CD4-positive, alpha-beta T cell (primary cell): ENCODE data around the gene TEAD3. TPM values are rescaled to one million over a fixed set of nuclear protein-coding genes. Genes with fewer than 3 reads are reported as not detected.
A peak's percentile ranks its signal among the peaks of the same experiment; 100 is the strongest.

Experiments
- ATAC-seq: fragments of 200-7000 bp; cut with Tn5 transposase; one replicate; pipeline ENCODE4 v1.10.0; 2022; ENCODE audit warnings: mild to moderate bottlenecking; ENCODE audit not compliant: poor library complexity
- CTCF ChIA-PET: fragments of 350-600 bp; sonication (Branson Sonifier 250); formaldehyde crosslinking; loops from one replicate; lab custom pipeline; 2021; ENCODE audit warnings: antibody characterized with exemption, inconsistent platforms; lab: Charles Lee
- POLR2A ChIA-PET: fragments of 350-600 bp; sonication (Branson Sonifier 250); formaldehyde crosslinking; loops from one replicate; lab custom pipeline; 2021; ENCODE audit warnings: antibody characterized with exemption, inconsistent platforms; lab: Charles Lee
- DNase-seq, 14 experiments: peaks; one replicate each; pipeline ENCODE4 v3.0.0-alpha.2; 2013 to 2020; ENCODE audit warnings: mixed read lengths in 2 of 14
- H3K27ac ChIP-seq, 2 donors: one replicate each; pipeline versions ENCODE4 v1.5.1 to v1.7.0; 2013; ENCODE audit warnings: low read length in 2 of 2, low read depth in 1 of 2, mild to moderate bottlenecking in 1 of 2
- H3K27me3 ChIP-seq, 2 experiments: 1 replicate in 1 of 2; 2 replicates in 1 of 2; pipeline versions ENCODE4 v1.6.1 to v1.7.0; 2013; ENCODE audit warnings: low read length in 2 of 2, control low read depth in 1 of 2, mild to moderate bottlenecking in 1 of 2, moderate library complexity in 1 of 2; ENCODE audit not compliant: insufficient read depth in 2 of 2, control insufficient read depth in 1 of 2
- H3K36me3 ChIP-seq: one replicate; pipeline ENCODE4 v1.6.1; 2013; ENCODE audit warnings: low read length, control low read depth; ENCODE audit not compliant: insufficient read depth
- H3K4me1 ChIP-seq: one replicate; pipeline ENCODE4 v1.6.1; 2013; ENCODE audit warnings: low read length, control low read depth; ENCODE audit not compliant: insufficient read depth
- H3K4me3 ChIP-seq: one replicate; pipeline ENCODE4 v1.5.1; 2013; ENCODE audit warnings: mild to moderate bottlenecking, low read length, moderate library complexity
- H3K9me3 ChIP-seq, 2 experiments: 1 replicate in 1 of 2; 2 replicates in 1 of 2; pipeline versions ENCODE4 v1.6.1 to v1.7.0; 2013; ENCODE audit warnings: low read length in 2 of 2, mild to moderate bottlenecking in 2 of 2, control low read depth in 1 of 2, moderate library complexity in 1 of 2; ENCODE audit not compliant: control insufficient read depth in 1 of 2, insufficient read depth in 1 of 2
- H3K27ac Mint-ChIP-seq: one replicate; pipeline ENCODE4 v1.8.0; 2020; ENCODE audit warnings: mixed read lengths
- H3K27me3 Mint-ChIP-seq: one replicate; pipeline ENCODE4 v1.8.0; 2021; ENCODE audit warnings: mixed read lengths
- H3K36me3 Mint-ChIP-seq: one replicate; pipeline ENCODE4 v1.8.0; 2021; ENCODE audit warnings: low read depth, mixed read lengths
- H3K4me1 Mint-ChIP-seq: one replicate; pipeline ENCODE4 v1.8.0; 2021; ENCODE audit warnings: low read depth, mixed read lengths
- H3K4me3 Mint-ChIP-seq: one replicate; pipeline ENCODE4 v1.8.0; 2020; ENCODE audit warnings: mild to moderate bottlenecking, mixed read lengths
- H3K9me3 Mint-ChIP-seq: one replicate; pipeline ENCODE4 v1.8.0; 2020; ENCODE audit warnings: mixed read lengths
- intact Hi-C, 2 experiments: fragments of 100-400 bp; cut with DNase I in 1 of 2; cut with micrococcal nuclease in 1 of 2; formaldehyde crosslinking; loops; one replicate each; pipeline versions ENCODE4 v1.15.1 to v1.9.0; 2023 to 2025; cut with DNase I, micrococcal nuclease
- total RNA-seq, 174 experiments: library from RNA in 2 of 174; stranded (reverse) in 2 of 174; gene quantifications; one replicate each; pipeline ENCODE4 v1.2.3 and lab custom pipeline; 2021 to 2026
- TF ChIP-seq, protein P1 (sequence below): fragments of 200-600 bp; IDR thresholded peaks from one replicate; pipeline ENCODE4 v1.8.0; 2022; ENCODE audit warnings: antibody characterized with exemption, mild to moderate bottlenecking

Gene TEAD3
- total RNA-seq, 2 experiments from 2014 or later, result 0.11 TPM; not detected in 1

- ATAC-seq (no peak), DNase-seq (no peak)
- H3K4me3 ChIP-seq, result no peak overlapping the region
- intact Hi-C loops, result loop anchor here in 1 of 2 experiments (5.0 kb wide), 1 partner anchor 267 kb away; the partner anchor contains the start of gene ARMC12
- peaks cover 58% of the 10 kb centered on the region for H3K36me3 ChIP-seq
- Mint-ChIP-seq H3K4me1 (peaks cover 42% of the 10 kb centered on the region), H3K27ac (peak overlapping the region; percentile 100), H3K4me3 (peak overlapping the region; percentile 99), H3K36me3 (peaks cover 51% of the 10 kb centered on the region), H3K27me3 (no peaks in the 10 kb centered on the region), H3K9me3 (no peaks in the 10 kb centered on the region)
- TF ChIP-seq, protein P1, sequence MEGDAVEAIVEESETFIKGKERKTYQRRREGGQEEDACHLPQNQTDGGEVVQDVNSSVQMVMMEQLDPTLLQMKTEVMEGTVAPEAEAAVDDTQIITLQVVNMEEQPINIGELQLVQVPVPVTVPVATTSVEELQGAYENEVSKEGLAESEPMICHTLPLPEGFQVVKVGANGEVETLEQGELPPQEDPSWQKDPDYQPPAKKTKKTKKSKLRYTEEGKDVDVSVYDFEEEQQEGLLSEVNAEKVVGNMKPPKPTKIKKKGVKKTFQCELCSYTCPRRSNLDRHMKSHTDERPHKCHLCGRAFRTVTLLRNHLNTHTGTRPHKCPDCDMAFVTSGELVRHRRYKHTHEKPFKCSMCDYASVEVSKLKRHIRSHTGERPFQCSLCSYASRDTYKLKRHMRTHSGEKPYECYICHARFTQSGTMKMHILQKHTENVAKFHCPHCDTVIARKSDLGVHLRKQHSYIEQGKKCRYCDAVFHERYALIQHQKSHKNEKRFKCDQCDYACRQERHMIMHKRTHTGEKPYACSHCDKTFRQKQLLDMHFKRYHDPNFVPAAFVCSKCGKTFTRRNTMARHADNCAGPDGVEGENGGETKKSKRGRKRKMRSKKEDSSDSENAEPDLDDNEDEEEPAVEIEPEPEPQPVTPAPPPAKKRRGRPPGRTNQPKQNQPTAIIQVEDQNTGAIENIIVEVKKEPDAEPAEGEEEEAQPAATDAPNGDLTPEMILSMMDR, result no peak
- no peaks in the 10 kb centered on the region for H3K9me3 ChIP-seq
- CTCF ChIA-PET, result interaction anchor here (0.5 to 1.3 kb wide), 2 partner anchors 21 to 129 kb away, joined by 4 read pairs; no protein-coding TSS in a partner anchor
- peaks cover 49% of the 10 kb centered on the region for H3K4me1 ChIP-seq
- H3K27me3 ChIP-seq, result no peaks in the 10 kb centered on the region
- H3K27ac ChIP-seq, result no peak overlapping the region
- POLR2A ChIA-PET, result interaction anchor here (0.6 to 1.6 kb wide), 7 partner anchors 27 to 1069 kb away, joined by 3 to 4 read pairs (median 3); no protein-coding TSS in a partner anchor
Measured at GRCh38 chr6:35470663-35471120, 26.2 kb downstream of the TEAD3 start.

GRCh38 chr6:35469751-35470662 lies 26.9 kb downstream of the TEAD3 start:
- DNase-seq (peak in 2 of 14 experiments; percentile 42 to 52), ATAC-seq (no peak)
- TF ChIP-seq, protein P1, result no peak
- Mint-ChIP-seq H3K27ac (peak overlapping the region; percentile 100), H3K36me3 (peaks cover 55% of the 10 kb centered on the region), H3K27me3 (no peaks in the 10 kb centered on the region), H3K4me1 (peaks cover 42% of the 10 kb centered on the region), H3K4me3 (peak overlapping the region; percentile 99), H3K9me3 (no peaks in the 10 kb centered on the region)
- intact Hi-C loops, result loop anchor here (2.0 to 5.0 kb wide), 3 partner anchors 27 to 267 kb away; partner anchors contain the start of genes ARMC12 (in 2 of the 2) and TEAD3 (in 1 of the 2)
- H3K4me3 ChIP-seq, result peak overlapping the region; percentile 98
- peaks cover 49% of the 10 kb centered on the region for H3K4me1 ChIP-seq
- H3K27me3 ChIP-seq, result no peaks in the 10 kb centered on the region
- ChIA-PET POLR2A (interaction anchor here (0.7 to 3.1 kb wide), 8 partner anchors 8 to 262 kb away, joined by 3 to 32 read pairs (median 4); partner anchors contain the start of genes FANCE and TEAD3), CTCF (interaction anchor here (0.5 kb wide), 1 partner anchor 129 kb away, joined by 4 read pairs; no protein-coding TSS in a partner anchor)
- H3K27ac ChIP-seq, result peak overlapping the region; percentile 65 to 92
- peaks cover 58% of the 10 kb centered on the region for H3K36me3 ChIP-seq
- H3K9me3 ChIP-seq, result no peaks in the 10 kb centered on the region
